Activated naive CD4-positive, alpha-beta T cell treated with Interleukin-2 at 50 U/mL for 16 hours (primary cell): ENCODE results near the gene DNAAF9.
"Not testable (repeated sequence)": the region's sequence is repeated elsewhere in the genome, so short reads cannot be mapped to it uniquely, and the experiment has no call there.

Source experiments
- DNase-seq: peaks from one replicate; pipeline ENCODE4 v3.0.0-alpha.2; 2020

Gene DNAAF9

DNA sequence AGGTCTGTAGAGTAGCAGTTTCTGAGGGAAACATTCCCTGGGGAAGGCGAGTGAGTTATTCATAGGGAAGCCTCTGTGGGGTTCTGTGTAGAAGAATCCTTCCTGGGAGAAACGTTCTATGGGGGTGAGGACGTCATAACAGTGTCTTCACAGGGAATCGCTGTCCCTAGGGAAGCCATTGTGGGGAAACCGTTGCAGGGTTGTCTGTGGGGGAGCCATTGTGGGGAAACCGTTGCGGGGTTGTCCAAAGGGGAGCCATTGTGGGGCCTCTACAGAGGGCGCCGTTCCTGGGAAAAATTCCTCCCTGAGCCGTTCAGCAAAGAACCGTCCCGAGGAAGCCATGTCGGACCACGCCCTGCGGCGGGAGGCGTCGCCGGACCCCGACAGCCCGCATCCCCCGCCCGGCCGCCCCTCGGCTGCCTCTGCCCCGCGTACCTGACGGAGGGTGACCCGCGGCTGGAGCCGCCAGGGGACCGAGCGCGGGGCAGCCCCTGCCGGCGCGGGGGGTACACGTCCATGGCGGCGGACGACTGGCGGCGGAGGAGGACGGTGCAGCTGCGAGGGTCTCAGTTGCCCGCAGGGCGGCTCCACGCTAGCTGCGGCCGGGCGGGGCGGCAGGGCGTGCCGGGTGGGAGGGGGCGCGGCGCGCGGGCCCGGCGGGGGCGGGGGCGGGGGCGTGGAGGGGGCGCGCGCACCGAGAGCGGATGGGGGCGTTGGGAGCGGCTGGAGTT, at the start of gene DNAAF9:
DNAAF9 (minus strand) TSS at position 630 of the 731 bp plus-strand sequence; CDS start at position 518, 112 bp downstream.
- DNase-seq = peak; percentile 66

DNA sequence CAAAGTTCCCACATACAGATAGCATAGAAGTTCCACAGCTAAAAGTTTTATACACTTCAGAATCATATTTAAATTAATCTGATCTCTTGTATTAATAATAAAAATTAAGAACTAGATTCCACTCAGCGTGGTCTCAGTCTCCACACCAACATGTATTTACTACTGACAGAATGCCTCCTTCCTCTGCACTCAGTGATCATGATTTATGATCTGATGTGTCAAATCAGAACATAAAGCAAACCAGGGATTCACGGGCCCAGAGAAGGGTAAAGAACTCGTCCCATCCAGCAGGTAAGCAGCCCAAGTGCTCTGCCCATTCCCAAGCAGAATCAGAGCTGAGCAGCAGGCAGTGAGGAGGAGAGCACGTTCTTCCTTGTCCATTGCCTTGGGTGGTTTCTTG, 49.2 kb upstream of the DNAAF9 start:
- DNase-seq = no peak

DNA sequence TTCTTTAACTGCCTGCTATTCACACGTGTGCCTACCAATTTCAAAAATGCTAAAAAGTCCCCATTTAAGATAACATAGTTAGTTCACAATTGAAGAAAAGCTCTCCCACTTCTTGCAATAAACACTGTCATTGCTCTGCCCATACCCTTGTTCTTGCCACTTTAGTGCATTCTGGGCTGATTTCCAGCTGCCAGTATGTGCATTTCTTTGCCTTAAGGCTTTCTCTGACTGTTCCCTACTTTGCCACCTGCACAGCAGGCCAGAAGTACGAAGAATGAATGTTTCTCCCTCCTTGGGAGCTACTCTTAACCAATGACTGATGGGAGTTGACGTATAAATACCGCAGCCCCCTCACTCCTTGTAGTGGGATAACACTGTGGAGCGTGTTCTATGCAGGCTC, 47.4 kb upstream of the DNAAF9 start:
- DNase-seq = no peak

DNA sequence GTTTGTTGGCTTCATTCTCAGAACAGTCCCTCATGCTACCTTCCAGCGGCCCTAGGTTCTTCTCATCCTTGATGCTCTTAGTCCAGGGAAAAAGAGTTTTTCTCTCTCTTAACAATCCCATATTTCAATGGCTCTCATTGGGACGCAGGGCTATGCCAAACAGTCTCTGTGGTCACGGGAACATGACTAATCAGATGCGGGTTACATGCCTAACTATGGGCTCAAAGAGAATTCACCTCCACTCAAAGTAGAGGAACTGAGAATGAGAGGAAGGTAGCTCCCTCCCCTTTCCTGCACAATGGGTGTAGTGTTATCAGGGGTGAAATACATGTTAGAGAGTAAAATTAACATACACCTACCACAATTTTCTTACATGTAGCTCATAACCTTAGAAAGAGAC, 45.2 kb upstream of the DNAAF9 start:
- no peak for DNase-seq

DNA sequence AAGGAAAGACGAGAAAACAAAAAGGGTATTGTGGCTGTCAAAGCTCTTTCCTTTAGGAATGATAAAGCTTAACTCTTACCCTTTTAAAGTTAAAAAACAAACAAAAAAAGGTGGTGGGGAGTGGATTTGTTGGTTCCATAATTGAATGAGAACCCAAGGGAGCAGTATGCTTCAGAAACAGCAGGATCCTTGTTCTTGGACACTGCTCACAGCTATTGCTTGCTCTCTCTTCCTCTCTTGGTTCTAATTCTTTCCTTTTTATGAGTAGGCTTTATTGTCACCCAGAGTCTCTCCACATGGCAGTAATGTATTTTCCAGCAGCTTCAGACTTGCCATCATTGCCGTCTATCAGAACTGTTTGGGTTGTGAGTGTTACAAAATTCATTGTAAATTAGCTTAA, 44.7 kb upstream of the DNAAF9 start:
- DNase-seq = no peak

DNA sequence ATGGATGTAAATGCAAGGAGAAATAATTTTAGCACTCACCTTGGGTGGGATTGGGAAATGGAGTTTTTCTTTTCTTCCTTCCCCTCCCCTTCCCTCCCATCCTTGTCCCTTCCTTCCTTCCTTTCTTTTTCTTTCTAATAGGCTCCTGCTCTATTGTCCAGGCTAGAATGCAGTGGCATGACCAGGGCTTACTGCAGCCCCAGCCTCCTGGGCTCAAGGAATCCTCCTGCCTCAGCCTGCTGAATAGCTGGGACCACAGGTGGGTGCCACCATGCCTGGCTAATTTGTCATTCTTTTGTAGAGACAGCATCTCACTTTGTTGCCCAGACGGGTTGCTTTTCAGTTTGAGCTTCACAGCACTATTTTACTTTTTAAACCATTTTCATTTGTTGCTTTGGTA, 41.9 kb upstream of the DNAAF9 start:
- no peak for DNase-seq

DNA sequence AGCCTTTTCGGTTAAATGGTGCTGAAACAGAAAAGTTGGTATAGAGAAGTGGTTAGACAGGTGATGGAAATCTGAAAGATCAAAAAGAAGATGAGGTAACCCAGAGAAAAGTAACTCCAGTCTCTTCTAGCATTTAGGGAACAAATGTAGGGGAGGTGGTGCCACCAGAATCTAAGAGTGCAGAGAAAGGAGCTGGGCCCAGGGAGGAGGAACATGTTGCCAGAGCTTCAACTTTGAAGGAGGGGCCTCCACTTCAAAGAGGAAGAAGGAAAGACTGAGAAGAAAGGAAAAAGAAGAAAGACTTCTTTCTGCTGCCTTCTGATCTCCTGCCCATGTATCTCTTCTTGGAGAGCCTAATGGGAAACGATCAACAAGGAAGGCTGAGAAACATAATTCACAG, 39.9 kb upstream of the DNAAF9 start:
- no peak for DNase-seq

DNA sequence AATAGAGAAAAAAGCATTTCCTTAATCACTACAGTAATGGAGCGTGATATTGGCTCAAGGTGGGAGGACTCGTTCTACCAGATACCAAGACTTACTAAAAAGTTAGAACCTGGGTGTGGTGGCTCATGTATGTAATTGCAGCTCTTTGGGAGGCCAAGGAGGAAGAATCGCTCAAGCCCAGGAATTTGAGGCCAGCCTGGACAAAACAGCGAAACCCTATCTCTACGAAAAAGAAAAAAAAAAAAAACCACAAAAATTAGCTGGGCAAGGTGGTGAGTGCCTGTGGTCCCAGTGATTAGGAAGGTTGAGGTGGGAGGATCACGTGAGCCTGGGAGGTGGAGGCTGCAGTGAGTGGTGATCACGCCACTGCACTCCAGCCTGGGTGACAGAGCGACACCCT, 39.3 kb upstream of the DNAAF9 start:
- no peak for DNase-seq

DNA sequence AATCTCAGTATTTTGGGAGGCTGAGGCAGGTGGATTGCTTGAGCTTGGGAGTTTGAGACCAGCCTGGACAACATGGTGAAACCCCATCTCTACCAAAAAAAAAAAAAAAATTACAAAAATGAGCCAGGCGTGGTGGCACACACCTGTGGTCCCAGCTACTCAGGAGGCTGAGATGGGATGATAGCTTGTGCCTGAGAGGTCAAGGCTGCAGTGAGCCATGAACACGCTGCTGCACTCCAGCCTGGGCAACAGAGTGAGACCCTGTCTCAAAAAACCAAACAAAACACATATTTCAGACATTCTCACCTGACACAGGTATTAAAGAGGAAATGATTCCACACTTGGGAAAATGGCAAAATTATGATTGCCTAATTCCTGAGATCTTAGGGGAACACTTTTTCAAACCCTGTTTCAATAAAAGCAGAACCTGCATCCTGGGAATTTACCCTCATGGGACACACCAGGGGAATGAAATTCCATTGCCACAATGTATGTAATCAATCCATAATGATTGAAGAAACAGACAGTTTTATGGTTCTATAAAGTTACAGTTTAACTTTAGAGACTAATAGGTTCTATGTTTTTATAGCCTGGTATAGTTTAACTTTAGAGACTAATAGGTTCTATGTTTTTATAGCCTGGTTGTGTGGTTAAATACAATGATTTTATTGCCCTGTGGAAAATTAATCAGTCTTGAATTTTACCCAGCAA, 29.6 kb upstream of the DNAAF9 start:
- DNase-seq = no peak

DNA sequence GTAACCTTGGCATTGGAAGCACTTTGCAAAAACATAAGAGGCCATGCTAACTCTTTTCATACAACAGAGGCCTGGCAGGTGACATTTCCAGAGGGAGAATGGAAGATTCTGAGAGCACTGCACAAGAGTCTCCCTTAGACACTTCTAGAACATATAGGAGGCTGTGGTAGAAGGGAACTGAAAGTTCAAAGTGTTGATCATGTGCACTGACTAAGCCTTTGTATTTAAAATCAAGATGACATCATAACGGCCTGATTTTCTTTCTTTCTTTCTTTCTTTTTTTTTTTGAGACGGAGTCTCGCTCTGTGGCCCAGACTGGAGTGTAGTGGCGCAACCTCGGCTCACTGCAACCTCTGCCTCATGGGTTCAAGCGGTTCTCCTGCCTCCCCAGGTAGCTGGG, 26.8 kb upstream of the DNAAF9 start:
- DNase-seq = no peak

DNA sequence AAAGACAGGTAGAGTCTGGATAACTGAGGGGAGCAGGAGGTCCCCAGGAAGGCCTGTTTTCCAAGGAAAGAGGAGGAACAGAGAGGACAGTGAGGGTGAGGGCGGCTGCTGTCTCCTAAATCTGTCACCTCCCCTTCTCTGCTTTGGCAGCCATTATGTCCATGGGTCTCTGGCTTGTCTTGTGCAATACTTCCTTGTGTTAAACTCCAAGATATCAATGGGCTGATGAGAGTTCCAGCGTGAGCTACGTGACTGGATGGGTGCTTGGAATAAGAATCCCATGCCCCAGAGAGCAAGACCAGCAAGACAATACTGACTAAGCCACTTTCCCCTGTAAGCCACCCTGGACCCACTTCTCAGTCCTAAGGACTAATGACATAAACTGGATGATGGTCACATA, 26.3 kb upstream of the DNAAF9 start:
- no peak for DNase-seq

DNA sequence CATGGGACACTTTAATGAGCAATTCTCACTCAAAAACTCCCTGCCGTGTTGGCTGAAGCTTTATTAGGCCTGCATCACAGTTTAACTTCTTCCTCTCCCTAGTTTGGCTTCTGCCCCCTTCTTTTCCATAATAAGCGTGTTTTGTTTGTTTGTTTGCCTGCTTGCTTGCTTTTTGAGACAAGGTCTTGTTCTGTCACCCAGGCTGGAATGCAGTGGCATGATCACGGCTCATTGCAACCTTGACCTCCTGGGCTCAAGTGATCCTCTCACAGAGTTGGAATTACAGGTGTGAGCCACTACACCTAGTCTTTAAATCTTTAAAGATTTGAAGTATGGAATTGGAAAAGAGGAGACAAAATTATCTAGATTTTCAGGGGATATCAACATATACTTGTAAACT, 25.4 kb upstream of the DNAAF9 start:
- DNase-seq = no peak

DNA sequence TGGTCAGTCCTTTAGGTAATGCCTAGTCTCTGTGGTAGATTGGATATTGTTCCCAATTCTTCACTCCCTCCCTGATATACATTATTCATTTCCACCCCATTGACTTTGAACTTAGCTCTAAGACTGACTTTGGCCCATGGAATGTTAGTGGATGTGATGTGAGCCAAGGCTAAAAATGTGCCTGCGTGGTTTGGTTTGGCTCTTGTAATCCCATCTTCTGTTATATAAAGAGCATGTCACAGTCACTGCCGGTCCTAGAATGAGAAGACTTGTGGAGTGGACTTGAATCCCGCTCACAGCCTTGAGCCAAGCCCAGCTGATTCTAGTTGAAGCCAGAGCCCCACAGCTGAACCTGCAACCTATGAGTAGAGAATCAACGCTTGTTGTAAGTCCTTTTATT, 23.6 kb upstream of the DNAAF9 start:
- no peak for DNase-seq

DNA sequence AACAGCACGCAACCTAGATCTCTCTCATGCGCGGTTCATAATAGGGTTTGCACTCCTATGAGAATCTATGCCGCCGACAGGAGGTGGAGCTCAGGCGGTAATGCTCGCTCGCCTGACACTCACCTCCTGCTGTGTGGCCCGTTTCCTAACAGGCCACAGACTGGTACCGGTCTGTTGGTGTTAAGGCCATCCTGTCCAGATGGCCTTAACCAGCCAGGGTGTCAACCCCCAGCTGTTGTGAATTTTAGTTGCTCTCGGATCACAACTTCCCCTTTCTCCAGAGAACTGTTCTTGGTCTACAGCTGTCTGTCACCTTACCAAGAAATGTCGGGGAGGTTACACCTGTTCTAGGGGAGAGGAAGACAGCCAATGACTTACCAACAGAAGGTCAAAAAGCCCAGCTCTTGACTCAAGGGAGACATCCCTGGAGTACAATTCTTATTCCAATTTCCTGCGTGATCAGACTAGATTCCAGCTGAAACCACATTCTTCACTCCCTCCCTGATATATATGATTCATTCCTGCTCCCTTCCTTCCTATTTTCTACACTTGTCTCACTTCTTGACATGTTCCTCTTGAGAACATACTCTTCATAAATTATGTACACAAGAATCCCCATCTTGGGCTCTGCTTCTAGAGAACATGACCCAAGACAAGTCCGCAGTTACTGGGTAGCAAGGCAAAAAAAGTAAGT, 23.1 kb upstream of the DNAAF9 start:
- no peak for DNase-seq

DNA sequence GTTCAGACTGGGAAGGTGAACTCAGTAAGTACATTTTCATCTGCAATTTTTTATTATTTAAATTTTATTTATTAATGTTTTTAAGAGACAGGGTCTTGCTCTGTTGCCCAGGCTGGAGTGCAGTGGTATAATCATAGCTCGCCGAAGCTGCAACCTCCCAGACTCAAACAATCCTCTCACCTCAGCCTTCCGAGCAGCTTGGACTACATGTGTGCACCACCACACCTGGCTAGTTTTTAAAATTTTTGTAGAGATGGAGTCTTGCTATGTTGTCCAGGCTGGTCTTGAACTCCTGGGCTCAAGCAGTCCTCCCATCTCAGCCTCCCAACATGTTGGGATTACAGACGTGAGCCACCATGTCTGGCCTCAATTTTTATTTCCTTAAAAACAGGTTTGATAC, 19.3 kb upstream of the DNAAF9 start:
- not testable (repeated sequence) for DNase-seq

DNA sequence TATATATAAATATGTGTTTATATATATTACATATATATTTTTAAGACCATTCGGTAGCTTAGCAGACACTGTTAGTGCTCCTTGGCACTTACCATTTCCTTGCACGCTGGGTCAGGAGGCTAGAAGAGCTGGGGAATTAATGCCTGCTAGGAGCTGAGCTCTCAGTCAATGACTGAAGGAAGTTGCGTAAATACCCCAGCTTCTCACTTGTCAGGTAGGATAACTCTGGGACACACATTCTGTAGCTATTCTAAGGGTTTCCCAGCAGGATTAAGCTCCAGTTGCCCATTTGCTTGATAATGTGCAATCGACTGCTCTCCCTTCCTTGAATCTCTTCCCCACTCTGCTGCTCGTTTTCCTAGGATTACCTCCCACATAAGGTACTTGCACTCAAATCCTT, 15.7 kb upstream of the DNAAF9 start:
- no peak for DNase-seq

DNA sequence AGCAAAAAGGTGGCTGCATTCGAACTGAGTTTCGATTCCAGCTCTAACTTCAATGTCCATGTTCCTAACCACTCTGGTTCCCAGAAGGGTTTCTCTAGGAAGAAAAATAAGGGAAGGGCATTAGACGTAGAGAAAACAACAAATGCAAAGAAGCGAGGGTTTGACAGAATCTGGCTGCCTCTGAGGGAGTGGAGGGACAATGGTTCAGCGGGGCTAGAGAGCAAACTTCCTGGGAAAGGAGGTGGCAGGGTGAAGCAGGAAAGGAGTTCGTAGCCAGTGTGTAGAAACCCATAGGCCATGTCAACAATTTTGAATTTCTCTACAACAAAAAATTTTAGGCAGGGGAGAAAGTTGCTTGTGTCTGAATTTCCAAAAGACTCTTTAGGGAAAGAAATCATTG, 14.5 kb upstream of the DNAAF9 start:
- no peak for DNase-seq

DNA sequence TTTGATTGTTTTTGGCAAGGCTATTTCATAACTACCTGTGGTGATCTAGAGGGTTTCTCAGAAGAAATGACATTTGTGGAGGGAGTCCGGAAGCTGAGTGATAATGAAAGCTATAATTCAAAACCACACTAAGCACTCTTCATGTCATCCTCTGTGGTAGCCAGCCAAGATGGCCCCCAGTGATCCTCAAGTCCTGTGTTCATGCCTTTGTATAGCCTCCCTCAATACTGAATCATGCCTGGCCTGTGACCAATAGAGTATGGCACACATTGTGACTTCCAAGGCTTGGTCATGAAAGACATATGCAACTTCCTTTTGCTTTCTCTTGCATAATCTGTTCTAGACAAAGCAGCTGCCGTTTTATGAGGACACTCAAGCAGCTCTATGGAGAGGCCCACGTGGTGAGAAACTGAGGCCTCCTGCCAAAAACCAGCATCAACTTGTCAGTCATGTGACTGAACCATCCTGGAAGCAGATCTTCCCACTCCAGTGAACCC, 12.8 kb upstream of the DNAAF9 start:
- DNase-seq = peak; percentile 53

DNA sequence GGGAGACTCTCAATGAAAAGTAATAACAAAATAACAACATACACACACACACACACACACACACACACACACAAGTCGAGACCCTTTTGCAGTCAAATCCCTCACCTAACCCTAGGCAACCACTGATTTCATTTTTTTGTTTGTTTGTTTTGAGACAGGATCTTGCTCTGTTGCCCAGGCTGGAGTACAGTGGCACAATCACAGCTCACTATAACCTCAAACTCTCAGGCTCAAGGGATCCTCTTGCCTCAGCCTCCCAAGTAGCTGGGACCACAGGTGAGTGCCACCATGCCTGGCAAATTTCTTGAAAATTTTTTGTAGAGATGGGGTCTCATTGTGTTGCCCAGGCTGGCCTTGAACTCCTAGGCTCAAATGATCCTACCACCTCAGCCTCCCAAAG, 10.7 kb upstream of the DNAAF9 start:
- DNase-seq = not testable (repeated sequence)

DNA sequence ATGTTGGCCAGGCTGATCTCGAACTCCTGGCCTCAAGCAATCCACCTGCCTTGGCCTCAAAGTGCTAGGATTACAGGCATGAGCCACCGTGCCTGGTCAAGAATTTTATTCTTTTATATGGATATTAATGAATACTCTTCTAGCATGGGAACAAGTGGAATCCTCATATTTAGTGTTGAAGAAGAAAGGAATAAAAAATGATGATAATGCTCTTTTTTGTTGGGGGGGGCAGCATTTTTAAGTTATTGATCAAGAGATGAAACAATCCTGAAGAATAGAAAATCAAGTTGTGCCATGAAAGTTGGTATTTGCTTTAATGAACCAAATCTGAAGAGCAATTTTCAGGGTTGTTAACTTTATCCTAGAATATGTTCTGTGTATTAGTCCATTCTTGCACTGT, 6.7 kb upstream of the DNAAF9 start:
- DNase-seq = no peak

DNA sequence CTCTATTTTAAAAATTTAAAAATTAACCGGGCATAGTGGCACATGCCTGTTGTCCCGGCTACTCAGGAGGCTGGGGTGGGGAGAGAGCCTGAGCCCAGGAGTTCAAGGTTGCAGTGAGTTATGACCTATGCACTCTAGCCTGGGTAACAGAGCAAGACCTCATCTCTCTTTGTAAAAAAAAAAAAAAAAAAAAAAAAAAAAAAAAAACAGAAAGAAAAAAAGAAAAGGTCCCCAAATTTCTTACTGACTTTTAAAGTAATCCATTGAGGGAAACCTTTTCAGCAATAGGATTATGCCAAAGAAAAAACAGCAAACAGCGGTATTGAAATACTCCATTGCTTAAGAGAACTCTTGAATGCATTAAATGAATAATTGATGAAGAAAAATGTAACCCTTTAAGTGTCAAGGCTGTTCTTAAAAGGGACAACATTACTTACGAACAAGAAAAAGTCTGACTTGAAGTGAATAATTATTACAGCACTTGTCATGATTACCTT, 6.0 kb upstream of the DNAAF9 start:
- no peak for DNase-seq

DNA sequence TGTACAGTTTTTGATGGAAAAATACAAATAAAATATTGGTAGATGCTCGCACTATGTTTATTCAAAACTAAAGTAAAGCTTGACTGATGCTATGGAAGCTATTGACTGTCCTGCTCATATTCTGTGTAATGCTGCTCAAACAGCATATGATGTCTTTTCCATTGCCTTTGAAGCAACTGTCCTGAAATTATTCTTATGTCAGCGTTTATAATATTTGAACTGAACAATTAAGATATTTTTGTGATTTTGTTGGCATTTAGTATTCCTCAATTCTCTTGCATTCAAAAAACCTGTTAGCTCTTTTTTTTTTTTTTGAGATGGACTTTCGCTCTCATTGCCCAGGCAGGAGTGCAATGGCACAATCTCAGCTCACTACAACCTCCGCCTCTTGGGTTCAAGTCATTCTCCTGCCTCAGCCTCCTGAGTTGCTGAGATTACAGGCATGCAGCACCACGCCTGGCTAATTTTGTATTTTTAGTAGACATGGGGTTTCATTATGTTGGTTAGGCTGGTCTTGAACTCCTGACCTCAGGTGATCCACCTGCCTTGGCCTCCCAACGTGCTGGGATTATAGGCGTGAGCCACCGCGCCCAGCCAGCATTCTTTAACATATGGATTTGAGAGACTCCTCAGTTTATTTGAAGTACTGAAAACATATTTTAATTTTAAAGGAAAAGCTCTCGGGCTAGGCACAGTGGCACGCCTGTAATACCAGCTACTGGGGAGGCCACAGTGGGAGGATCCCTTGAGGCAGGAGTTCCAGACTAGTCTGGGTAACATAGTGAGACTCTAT, 5.3 kb upstream of the DNAAF9 start:
- no peak for DNase-seq

DNA sequence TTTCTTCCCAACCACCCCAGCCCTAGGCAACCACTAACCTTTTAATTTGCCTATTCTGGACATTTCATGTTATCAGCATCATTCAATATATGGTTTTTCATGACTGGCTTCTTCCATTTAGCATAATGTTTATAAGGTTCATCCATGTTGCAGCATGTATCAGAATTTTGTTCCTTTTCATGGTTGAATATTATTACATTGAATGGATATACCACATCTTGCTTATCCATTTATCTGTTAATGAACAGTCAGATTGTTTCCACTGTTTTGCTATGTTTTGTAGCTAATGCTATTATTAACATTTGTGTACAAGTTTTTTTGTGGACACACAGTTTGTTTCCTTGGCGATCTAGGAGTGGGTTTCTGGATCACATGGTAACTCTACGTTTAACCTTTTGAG, 3.0 kb upstream of the DNAAF9 start:
- DNase-seq = no peak
